Parathyroid adenoma (tissue), 2 donors: ENCODE data around the gene RUFY1.

Experiments
- H2AFZ ChIP-seq: fragments of 300-600 bp; sonication (generic); one replicate; pipeline ENCODE4 v1.7.0; 2017; ENCODE audit warnings: antibody characterized with exemption, mild to moderate bottlenecking
- H3K27ac ChIP-seq: fragments of 300-600 bp; sonication (generic); one replicate; pipeline ENCODE4 v1.7.0; 2017
- H3K27me3 ChIP-seq: fragments of 300-600 bp; sonication (generic); one replicate; pipeline ENCODE4 v1.7.0; 2017; ENCODE audit warnings: low read length; ENCODE audit not compliant: control insufficient read depth, insufficient read depth
- H3K36me3 ChIP-seq: fragments of 300-600 bp; sonication (generic); one replicate; pipeline ENCODE4 v1.7.0; 2017; ENCODE audit warnings: low read length; ENCODE audit not compliant: control insufficient read depth, insufficient read depth
- H3K4me1 ChIP-seq: fragments of 300-600 bp; sonication (generic); one replicate; pipeline ENCODE4 v1.7.0; 2017; ENCODE audit warnings: control low read depth
- H3K4me2 ChIP-seq: fragments of 300-600 bp; sonication (generic); one replicate; pipeline ENCODE4 v1.7.0; 2017; ENCODE audit warnings: low read length
- H3K4me3 ChIP-seq: fragments of 300-600 bp; sonication (generic); one replicate; pipeline ENCODE4 v1.7.0; 2017; ENCODE audit warnings: low read depth, low read length
- H3K79me2 ChIP-seq: fragments of 300-600 bp; sonication (generic); one replicate; pipeline ENCODE4 v1.7.0; 2017; ENCODE audit warnings: control low read depth
- H3K9ac ChIP-seq: fragments of 300-600 bp; sonication (generic); one replicate; pipeline ENCODE4 v1.7.0; 2017; ENCODE audit warnings: mild to moderate bottlenecking
- H3K9me3 ChIP-seq: fragments of 300-600 bp; sonication (generic); one replicate; pipeline ENCODE4 v1.7.0; 2017; ENCODE audit warnings: low read length; ENCODE audit not compliant: control insufficient read depth
- CTCF ChIP-seq: fragments of 300-600 bp; sonication (generic); IDR thresholded peaks from one replicate; pipeline ENCODE4 v1.7.0; 2017; ENCODE audit warnings: antibody characterized with exemption, mild to moderate bottlenecking
- donor health status: primary hyperparathyroidism.

The RUFY1 gene

GRCh38 chr5:179572386-179572785, 22.0 kb downstream of the RUFY1 start:
- Histone ChIP-seq H3K36me3 (no peaks in the 10 kb centered on the region), H3K79me2 (no peaks in the 10 kb centered on the region)

GRCh38 chr5:179577286-179577960, 27.1 kb downstream of the RUFY1 start:
- no peak for TF ChIP-seq CTCF
- Histone ChIP-seq H3K9me3 (no peaks in the 10 kb centered on the region), H3K4me1 (no peaks in the 10 kb centered on the region), H3K9ac (no peak overlapping the region), H3K36me3 (no peaks in the 10 kb centered on the region), H2AFZ (no peak overlapping the region), H3K27ac (no peak overlapping the region), H3K4me2 (no peak overlapping the region), H3K27me3 (no peaks in the 10 kb centered on the region), H3K4me3 (no peak overlapping the region), H3K79me2 (peaks cover 3% of the 10 kb centered on the region)

More at GRCh38 chr5:179572386-179572785, 22.0 kb downstream of the RUFY1 start:
- no peaks in the 10 kb centered on the region for H3K4me1 ChIP-seq
- no peak overlapping the region for H3K27ac ChIP-seq
- no peak overlapping the region for H3K4me3 ChIP-seq
- no peak overlapping the region for H3K4me2 ChIP-seq
- H2AFZ ChIP-seq: no peak overlapping the region
- H3K9me3 ChIP-seq: no peaks in the 10 kb centered on the region
- no peaks in the 10 kb centered on the region for H3K27me3 ChIP-seq
- H3K9ac ChIP-seq: no peak overlapping the region
- TF ChIP-seq CTCF: no peak

GRCh38 chr5:179585941-179586401, 35.6 kb downstream of the RUFY1 start:
- Histone ChIP-seq H3K36me3 (no peaks in the 10 kb centered on the region), H3K79me2 (peaks cover 5% of the 10 kb centered on the region), H3K27ac (no peak overlapping the region), H3K9ac (no peak overlapping the region), H3K27me3 (no peaks in the 10 kb centered on the region), H3K9me3 (no peaks in the 10 kb centered on the region), H2AFZ (no peak overlapping the region), H3K4me3 (no peak overlapping the region), H3K4me2 (no peak overlapping the region), H3K4me1 (no peaks in the 10 kb centered on the region)
- no peak for TF ChIP-seq CTCF

GRCh38 chr5:179588166-179588565, 37.8 kb downstream of the RUFY1 start:
- Histone ChIP-seq H3K4me2 (no peak overlapping the region), H3K4me1 (no peaks in the 10 kb centered on the region), H3K9me3 (no peaks in the 10 kb centered on the region), H3K36me3 (no peaks in the 10 kb centered on the region), H3K27ac (no peak overlapping the region), H3K9ac (no peak overlapping the region), H3K4me3 (no peak overlapping the region), H3K79me2 (peaks cover 5% of the 10 kb centered on the region), H3K27me3 (no peaks in the 10 kb centered on the region), H2AFZ (no peak overlapping the region)
- no peak for TF ChIP-seq CTCF

GRCh38 chr5:179595916-179596315, 45.6 kb downstream of the RUFY1 start:
- H3K27ac ChIP-seq: no peak overlapping the region
- no peak overlapping the region for H2AFZ ChIP-seq
- no peak overlapping the region for H3K4me2 ChIP-seq
- H3K4me1 ChIP-seq: no peaks in the 10 kb centered on the region
- no peak for TF ChIP-seq CTCF
- peaks cover 6% of the 10 kb centered on the region for H3K79me2 ChIP-seq
- H3K9me3 ChIP-seq: no peaks in the 10 kb centered on the region
- H3K27me3 ChIP-seq: no peaks in the 10 kb centered on the region
- no peak overlapping the region for H3K4me3 ChIP-seq
- no peak overlapping the region for H3K9ac ChIP-seq
- no peaks in the 10 kb centered on the region for H3K36me3 ChIP-seq
